MCF 10A (cell line): ENCODE results near the gene DGLUCY. TPM values are rescaled to one million over a fixed set of nuclear protein-coding genes. Genes with fewer than 3 reads are reported as not detected.

Source experiments
- BruUV-seq: library from RNA; stranded (reverse); fragments of 400-500 nt; replicated peaks from 2 replicates; lab custom pipeline; 2021; lab: Mats Ljungman, UMichigan
- CTCF ChIA-PET: fragments of 300-600 bp; sonication (Branson Sonifier 250); formaldehyde crosslinking; extraction: SDS; loops from one replicate; lab custom pipeline; 2021; ENCODE audit warnings: antibody characterized with exemption, inconsistent platforms; lab: Yijun Ruan, JAX
- POLR2A ChIA-PET: fragments of 300-600, 350-650 bp; sonication (Branson Sonifier 250); formaldehyde crosslinking; extraction: SDS; loops from one replicate; lab custom pipeline; 2020; ENCODE audit warnings: antibody characterized with exemption, inconsistent platforms; lab: Yijun Ruan, JAX
- DNase-seq: peaks from one replicate; pipeline ENCODE4 v3.0.0-alpha.2; 2018; ENCODE audit not compliant: unreplicated experiment
- H3K27ac Mint-ChIP-seq: one replicate; pipeline ENCODE4 v1.8.0; 2022; ENCODE audit warnings: mild to moderate bottlenecking, low read depth, mixed read lengths; ENCODE audit not compliant: unreplicated experiment
- H3K27me3 Mint-ChIP-seq: one replicate; pipeline ENCODE4 v1.8.0; 2022; ENCODE audit warnings: mixed read lengths; ENCODE audit not compliant: insufficient read depth, unreplicated experiment
- H3K36me3 Mint-ChIP-seq: one replicate; pipeline ENCODE4 v1.8.0; 2022; ENCODE audit warnings: mild to moderate bottlenecking, moderate library complexity, mixed read lengths; ENCODE audit not compliant: insufficient read depth, unreplicated experiment
- H3K4me1 Mint-ChIP-seq: one replicate; pipeline ENCODE4 v1.8.0; 2022; ENCODE audit warnings: mixed read lengths; ENCODE audit not compliant: insufficient read depth, unreplicated experiment
- H3K4me3 Mint-ChIP-seq: one replicate; pipeline ENCODE4 v1.8.0; 2022; ENCODE audit warnings: mild to moderate bottlenecking, moderate library complexity, mixed read lengths; ENCODE audit not compliant: unreplicated experiment
- H3K9me3 Mint-ChIP-seq: one replicate; pipeline ENCODE4 v1.8.0; 2022; ENCODE audit warnings: mixed read lengths; ENCODE audit not compliant: unreplicated experiment
- intact Hi-C: fragments of 100-400 bp; cut with micrococcal nuclease; formaldehyde crosslinking; loops from 2 replicates; pipeline ENCODE4 v1.14.1; 2022
- total RNA-seq: library from RNA; stranded (reverse); gene quantifications from 2 replicates; pipeline ENCODE4 v1.2.3, GENCODE V29; 2022
- TF ChIP-seq, protein P1 (sequence below): fragments of 200-600 bp; IDR thresholded peaks from one replicate; pipeline ENCODE4 v1.8.0; 2022; ENCODE audit warnings: antibody characterized with exemption, mild to moderate bottlenecking; ENCODE audit not compliant: unreplicated experiment

Gene DGLUCY
- total RNA-seq, 1 experiment from 2014 or later, result 11.7 TPM

DNA sequence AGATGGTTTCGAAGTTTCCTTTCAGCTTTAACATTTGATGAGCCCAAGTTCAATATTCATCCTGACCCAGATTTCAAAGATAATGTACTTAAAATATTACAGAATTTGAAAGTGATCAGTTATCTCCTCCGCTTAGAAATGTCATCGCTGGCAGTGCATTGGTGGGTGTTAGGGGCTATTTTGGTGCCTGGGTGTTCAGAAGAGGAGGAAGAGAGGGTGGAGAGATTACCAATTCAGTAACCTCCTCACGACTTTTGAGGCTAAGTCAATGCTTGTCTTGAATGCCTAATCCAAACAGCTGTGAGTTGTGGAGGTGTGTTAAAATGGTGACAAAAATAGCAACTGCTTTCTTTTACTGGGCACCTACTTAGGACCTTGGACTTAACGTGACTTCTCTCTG lies 13.8 kb upstream of the DGLUCY start:
- ChIA-PET POLR2A (interaction anchor here (0.9 to 1.1 kb wide), 2 partner anchors 15 to 58 kb away, joined by 3 to 4 read pairs; no protein-coding TSS in a partner anchor), CTCF (no interaction called here)
- BruUV-seq, result no TSS peak
- Mint-ChIP-seq H3K9me3 (no peaks in the 10 kb centered on the region), H3K36me3 (no peaks in the 10 kb centered on the region), H3K4me3 (no peak overlapping the region), H3K4me1 (peaks cover 7% of the 10 kb centered on the region), H3K27ac (no peak overlapping the region), H3K27me3 (no peaks in the 10 kb centered on the region)
- no peak for DNase-seq
- TF ChIP-seq, protein P1, sequence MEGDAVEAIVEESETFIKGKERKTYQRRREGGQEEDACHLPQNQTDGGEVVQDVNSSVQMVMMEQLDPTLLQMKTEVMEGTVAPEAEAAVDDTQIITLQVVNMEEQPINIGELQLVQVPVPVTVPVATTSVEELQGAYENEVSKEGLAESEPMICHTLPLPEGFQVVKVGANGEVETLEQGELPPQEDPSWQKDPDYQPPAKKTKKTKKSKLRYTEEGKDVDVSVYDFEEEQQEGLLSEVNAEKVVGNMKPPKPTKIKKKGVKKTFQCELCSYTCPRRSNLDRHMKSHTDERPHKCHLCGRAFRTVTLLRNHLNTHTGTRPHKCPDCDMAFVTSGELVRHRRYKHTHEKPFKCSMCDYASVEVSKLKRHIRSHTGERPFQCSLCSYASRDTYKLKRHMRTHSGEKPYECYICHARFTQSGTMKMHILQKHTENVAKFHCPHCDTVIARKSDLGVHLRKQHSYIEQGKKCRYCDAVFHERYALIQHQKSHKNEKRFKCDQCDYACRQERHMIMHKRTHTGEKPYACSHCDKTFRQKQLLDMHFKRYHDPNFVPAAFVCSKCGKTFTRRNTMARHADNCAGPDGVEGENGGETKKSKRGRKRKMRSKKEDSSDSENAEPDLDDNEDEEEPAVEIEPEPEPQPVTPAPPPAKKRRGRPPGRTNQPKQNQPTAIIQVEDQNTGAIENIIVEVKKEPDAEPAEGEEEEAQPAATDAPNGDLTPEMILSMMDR, result no peak
- intact Hi-C loops, result no loop called here

DNA sequence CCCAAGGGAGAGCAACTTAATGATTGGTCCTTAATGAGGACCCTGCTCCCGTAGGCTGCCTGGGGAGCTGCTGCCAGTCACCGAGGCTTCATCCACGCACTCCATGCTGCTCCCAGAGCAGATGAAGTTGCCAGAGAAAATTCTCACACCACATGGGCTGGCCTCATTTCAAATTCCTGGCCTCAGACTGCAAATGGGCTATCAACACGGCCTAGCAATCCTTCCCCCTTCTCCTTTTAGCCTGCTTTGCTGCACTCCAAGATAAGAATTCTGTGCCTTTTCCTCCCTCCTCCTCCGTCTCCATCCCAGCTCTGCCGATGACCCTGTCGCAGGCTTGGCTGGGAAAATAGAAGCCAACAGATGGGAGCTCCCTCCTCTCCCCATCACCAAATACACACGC lies 10.8 kb upstream of the DGLUCY start:
- TF ChIP-seq, protein P1, result no peak
- no peak overlapping the region for H3K4me3 Mint-ChIP-seq
- H3K27me3 Mint-ChIP-seq, result no peaks in the 10 kb centered on the region
- H3K27ac Mint-ChIP-seq, result no peak overlapping the region
- intact Hi-C loops, result no loop called here
- DNase-seq, result no peak
- no peaks in the 10 kb centered on the region for H3K9me3 Mint-ChIP-seq
- H3K4me1 Mint-ChIP-seq, result peaks cover 7% of the 10 kb centered on the region
- ChIA-PET CTCF (no interaction called here), POLR2A (no interaction called here)
- no peaks in the 10 kb centered on the region for H3K36me3 Mint-ChIP-seq
- BruUV-seq, result no TSS peak

DNA sequence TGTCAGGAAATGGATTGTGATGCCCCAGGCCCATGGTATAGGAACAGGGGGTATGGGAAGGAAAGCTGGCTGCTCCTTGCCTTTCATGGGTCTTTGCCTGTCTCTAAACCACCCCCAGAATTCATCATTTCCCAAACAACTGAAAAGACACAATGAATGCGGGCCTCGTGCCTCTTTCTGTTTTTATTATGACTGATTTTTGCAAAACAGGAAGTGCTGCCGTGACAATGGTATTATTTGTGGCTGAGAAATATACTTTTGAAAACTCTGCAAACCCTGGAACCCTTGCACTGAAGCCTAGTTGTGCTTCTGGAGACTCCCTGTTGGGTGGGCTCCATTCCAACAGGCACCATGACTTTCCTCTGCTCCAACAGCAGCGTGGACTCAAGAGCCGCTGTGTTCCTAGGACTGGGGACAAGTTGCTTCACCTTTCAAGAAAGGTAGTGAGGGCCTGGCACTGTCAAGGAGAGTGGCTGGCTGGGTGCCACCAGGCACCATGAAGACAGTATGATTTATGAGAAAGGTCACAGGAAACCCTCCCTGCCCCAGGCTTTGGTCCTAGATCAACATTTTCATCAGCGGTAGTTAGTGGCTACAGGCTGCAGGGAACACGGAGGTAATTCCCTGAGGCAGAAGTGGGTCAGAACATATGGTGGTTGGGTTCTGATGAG lies 4.8 kb upstream of the DGLUCY start:
- H3K27me3 Mint-ChIP-seq, result no peaks in the 10 kb centered on the region
- H3K36me3 Mint-ChIP-seq, result no peaks in the 10 kb centered on the region
- CTCF ChIA-PET, result no interaction called here
- H3K27ac Mint-ChIP-seq, result peak overlapping the region; percentile 63
- no TSS peak for BruUV-seq
- TF ChIP-seq, protein P1, result no peak
- POLR2A ChIA-PET, result no interaction called here
- intact Hi-C loops, result no loop called here
- no peak overlapping the region for H3K4me3 Mint-ChIP-seq
- peaks cover 16% of the 10 kb centered on the region for H3K4me1 Mint-ChIP-seq
- DNase-seq, result peak; percentile 76
- H3K9me3 Mint-ChIP-seq, result no peaks in the 10 kb centered on the region

DNA sequence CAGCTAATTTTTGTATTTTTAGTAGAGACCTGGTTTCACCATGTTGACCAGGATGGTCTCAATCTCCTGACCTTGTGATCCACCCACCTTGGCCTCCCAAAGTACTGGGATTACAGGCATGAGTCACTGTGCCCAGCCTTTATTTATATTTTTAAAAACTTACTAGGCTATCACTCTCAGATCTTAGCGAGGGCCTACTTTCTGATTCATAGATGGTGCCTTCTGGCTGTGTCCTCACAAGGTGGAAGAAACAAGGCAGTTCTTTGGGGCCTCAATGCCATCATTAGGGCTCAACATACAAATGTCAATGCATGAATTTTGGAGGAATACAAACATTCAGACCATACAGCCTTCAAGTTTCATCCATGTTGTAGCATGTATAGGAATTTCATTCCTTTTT lies 2.4 kb upstream of the DGLUCY start:
- no peaks in the 10 kb centered on the region for H3K9me3 Mint-ChIP-seq
- peaks cover 26% of the 10 kb centered on the region for H3K4me1 Mint-ChIP-seq
- no peak overlapping the region for H3K27ac Mint-ChIP-seq
- BruUV-seq, result no TSS peak
- ChIA-PET CTCF (no interaction called here), POLR2A (no interaction called here)
- no peaks in the 10 kb centered on the region for H3K27me3 Mint-ChIP-seq
- no peak overlapping the region for H3K4me3 Mint-ChIP-seq
- TF ChIP-seq, protein P1, result no peak
- intact Hi-C loops, result no loop called here
- H3K36me3 Mint-ChIP-seq, result no peaks in the 10 kb centered on the region
- DNase-seq, result peak; percentile 26
